HEK293 (cell line): Measurements from ENCODE around the gene SULT2B1.

ENCODE experiments used
- HOXD13 ChIP-seq: sonication (generic); formaldehyde crosslinking; IDR thresholded peaks from 2 replicates; pipeline ENCODE4 v1.8.0; 2022; ENCODE audit warnings: missing genetic modification reagents, borderline replicate concordance
- OVOL3 ChIP-seq: fragments of 450-650 bp; formaldehyde crosslinking; IDR thresholded peaks from 2 replicates; pipeline ENCODE4 v1.5.1; 2016; ENCODE audit warnings: missing biosample characterization, missing genetic modification characterization
- ZNF146 ChIP-seq: fragments of 450-650 bp; formaldehyde crosslinking; IDR thresholded peaks from 2 replicates; pipeline ENCODE4 v1.5.1; 2016; ENCODE audit warnings: missing biosample characterization, missing genetic modification characterization
- ZNF2 ChIP-seq: fragments of 450-650 bp; formaldehyde crosslinking; IDR thresholded peaks from 2 replicates; pipeline ENCODE4 v1.5.1; 2016; ENCODE audit warnings: missing biosample characterization, missing genetic modification characterization
- ZNF24 ChIP-seq: fragments of 450-650 bp; formaldehyde crosslinking; IDR thresholded peaks from 2 replicates; pipeline ENCODE4 v1.5.1; 2016; ENCODE audit warnings: missing biosample characterization, missing genetic modification characterization
- ZNF302 ChIP-seq: fragments of 450-650 bp; formaldehyde crosslinking; IDR thresholded peaks from 2 replicates; pipeline ENCODE4 v1.5.1; 2016; ENCODE audit warnings: missing biosample characterization, missing genetic modification characterization, low read depth
- ZNF433 ChIP-seq: fragments of 450-650 bp; formaldehyde crosslinking; IDR thresholded peaks from 2 replicates; pipeline ENCODE4 v1.5.1; 2016; ENCODE audit warnings: missing biosample characterization, missing genetic modification characterization, low read depth
- TF ChIP-seq, protein P1 (sequence below): fragments of 450-650 bp; formaldehyde crosslinking; IDR thresholded peaks from 2 replicates; pipeline ENCODE4 v1.5.1; 2016; ENCODE audit warnings: missing biosample characterization, missing genetic modification characterization
- TF ChIP-seq, protein P2 (sequence below): fragments of 450-650 bp; formaldehyde crosslinking; IDR thresholded peaks from 2 replicates; pipeline ENCODE4 v1.5.1; 2016; ENCODE audit warnings: missing biosample characterization, missing genetic modification characterization
- TF ChIP-seq, protein P3 (sequence below): fragments of 450-650 bp; formaldehyde crosslinking; IDR thresholded peaks from 2 replicates; pipeline ENCODE4 v1.5.1; 2016; ENCODE audit warnings: missing biosample characterization, missing genetic modification characterization

DNA sequence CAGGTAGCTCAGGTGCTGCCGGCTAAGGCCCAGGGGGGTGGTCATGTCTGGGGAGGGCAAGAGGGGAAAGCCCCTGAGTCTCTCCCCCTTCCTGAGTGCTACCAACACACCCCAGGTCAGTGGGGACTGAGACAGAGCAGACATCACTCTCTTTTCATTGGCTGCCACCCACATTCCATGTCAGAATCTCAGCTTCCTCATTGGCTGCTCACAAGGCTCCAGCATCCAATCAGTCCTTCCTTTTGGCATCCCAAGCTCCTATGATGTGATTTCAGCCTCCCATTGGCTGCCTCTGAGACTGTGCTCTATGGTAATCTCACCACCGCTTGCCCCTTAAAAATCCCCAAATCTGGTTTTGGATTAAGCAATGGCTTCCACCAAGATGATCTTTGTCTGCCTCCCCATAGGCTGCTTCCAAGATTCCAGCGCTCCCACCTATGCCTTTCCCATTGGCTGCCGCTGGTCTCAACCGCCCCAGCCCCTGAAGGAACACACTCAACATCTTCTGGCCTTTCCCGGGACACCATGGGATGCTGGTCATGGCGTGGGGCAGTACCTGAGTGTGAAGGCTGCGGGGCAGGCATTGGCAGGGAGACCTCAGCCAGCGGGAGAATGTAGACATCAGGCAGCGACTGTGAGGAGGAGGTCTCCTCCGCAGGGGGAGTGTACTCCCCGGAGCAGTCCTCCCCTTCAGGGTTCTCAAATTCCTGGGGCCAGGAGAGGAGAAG is 42.3 kb upstream of the SULT2B1 start:
- TF ChIP-seq HOXD13 (CRISPR knock-in tag) = no peak
- no peak for TF ChIP-seq ZNF433 (tag by site-specific recombination)
- TF ChIP-seq, protein P1, sequence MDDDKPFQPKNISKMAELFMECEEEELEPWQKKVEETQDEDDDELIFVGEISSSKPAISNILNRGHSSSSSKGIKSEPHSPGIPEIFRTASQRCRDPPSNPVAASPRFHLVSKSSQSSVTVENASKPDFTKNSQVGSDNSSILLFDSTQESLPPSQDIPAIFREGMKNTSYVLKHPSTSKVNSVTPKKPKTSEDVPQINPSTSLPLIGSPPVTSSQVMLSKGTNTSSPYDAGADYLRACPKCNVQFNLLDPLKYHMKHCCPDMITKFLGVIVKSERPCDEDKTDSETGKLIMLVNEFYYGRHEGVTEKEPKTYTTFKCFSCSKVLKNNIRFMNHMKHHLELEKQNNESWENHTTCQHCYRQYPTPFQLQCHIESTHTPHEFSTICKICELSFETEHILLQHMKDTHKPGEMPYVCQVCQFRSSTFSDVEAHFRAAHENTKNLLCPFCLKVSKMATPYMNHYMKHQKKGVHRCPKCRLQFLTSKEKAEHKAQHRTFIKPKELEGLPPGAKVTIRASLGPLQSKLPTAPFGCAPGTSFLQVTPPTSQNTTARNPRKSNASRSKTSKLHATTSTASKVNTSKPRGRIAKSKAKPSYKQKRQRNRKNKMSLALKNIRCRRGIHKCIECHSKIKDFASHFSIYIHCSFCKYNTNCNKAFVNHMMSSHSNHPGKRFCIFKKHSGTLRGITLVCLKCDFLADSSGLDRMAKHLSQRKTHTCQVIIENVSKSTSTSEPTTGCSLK (tag by site-specific recombination) = no peak
- TF ChIP-seq ZNF24 (tag by site-specific recombination) = no peak
- TF ChIP-seq, protein P2, sequence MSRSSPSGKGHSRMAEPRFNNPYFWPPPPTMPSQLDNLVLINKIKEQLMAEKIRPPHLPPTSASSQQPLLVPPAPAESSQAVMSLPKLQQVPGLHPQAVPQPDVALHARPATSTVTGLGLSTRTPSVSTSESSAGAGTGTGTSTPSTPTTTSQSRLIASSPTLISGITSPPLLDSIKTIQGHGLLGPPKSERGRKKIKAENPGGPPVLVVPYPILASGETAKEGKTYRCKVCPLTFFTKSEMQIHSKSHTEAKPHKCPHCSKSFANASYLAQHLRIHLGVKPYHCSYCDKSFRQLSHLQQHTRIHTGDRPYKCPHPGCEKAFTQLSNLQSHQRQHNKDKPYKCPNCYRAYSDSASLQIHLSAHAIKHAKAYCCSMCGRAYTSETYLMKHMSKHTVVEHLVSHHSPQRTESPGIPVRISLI = no peak
- TF ChIP-seq OVOL3 (tag by site-specific recombination) = no peak
- TF ChIP-seq, protein P3, sequence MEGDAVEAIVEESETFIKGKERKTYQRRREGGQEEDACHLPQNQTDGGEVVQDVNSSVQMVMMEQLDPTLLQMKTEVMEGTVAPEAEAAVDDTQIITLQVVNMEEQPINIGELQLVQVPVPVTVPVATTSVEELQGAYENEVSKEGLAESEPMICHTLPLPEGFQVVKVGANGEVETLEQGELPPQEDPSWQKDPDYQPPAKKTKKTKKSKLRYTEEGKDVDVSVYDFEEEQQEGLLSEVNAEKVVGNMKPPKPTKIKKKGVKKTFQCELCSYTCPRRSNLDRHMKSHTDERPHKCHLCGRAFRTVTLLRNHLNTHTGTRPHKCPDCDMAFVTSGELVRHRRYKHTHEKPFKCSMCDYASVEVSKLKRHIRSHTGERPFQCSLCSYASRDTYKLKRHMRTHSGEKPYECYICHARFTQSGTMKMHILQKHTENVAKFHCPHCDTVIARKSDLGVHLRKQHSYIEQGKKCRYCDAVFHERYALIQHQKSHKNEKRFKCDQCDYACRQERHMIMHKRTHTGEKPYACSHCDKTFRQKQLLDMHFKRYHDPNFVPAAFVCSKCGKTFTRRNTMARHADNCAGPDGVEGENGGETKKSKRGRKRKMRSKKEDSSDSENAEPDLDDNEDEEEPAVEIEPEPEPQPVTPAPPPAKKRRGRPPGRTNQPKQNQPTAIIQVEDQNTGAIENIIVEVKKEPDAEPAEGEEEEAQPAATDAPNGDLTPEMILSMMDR (tag by site-specific recombination) = no peak
- TF ChIP-seq ZNF146 (tag by site-specific recombination) = no peak
- no peak for TF ChIP-seq ZNF302
- no peak for TF ChIP-seq ZNF2 (tag by site-specific recombination)
